Measurements from ENCODE around the gene OR5K2.

The OR5K2 gene

DNA sequence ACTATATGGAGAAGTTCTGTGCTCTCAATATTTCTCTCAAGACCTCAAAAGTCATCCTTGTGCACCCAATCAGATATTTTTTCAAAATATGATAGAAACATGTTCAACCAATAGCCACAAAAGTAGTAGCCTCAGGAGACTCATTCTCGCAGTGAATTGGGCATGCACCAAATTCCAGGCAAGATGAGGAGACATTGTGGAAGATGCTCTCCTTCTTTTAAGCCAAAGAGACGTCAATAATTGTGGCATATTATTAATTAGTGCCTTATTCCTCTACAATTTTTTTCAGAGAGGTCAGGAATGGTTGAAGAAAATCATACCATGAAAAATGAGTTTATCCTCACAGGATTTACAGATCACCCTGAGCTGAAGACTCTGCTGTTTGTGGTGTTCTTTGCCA, at the start of gene OR5K2:
Gene OR5K2 (plus strand): TSS at position 301 of the 400 bp plus-strand sequence. CDS start 0 bp downstream, at position 301.
- no peak for TF ChIP-seq CTCF (IDR thresholded peaks at IDR 0.05)

DNA sequence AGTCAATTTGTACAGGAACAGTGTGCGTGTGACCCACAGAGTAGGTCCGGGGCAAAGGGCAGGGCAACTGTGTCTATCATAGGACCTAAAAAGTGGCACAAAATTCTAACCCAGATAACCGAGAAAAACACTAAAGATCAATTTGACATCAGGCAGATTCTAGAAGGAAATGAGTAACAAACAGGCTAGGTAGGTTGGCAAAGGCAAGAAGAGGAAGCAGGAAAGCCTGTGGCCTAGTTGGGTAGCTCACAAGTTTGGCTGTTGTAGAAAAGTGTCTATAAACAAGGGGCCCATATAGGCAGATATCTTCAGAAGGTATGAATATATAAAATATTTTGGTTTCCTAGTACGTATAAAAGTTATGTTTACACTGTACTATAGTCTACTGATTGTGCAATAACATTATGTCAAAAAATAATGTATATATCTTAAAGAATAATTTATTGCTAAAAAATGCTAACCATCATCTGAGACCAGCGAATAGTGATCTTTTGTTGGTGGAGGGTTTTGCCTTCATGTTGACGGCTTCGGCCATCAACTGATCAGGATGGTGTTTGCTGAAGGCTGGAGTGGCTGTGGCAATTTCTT, 47.8 kb upstream of the OR5K2 start:
- TF ChIP-seq CTCF (IDR thresholded peaks at IDR 0.05), result no peak

GRCh38 chr3:98450372-98450771, 47.1 kb upstream of the OR5K2 start:
- TF ChIP-seq CTCF (IDR thresholded peaks at IDR 0.05), result no peak

GRCh38 chr3:98453827-98454226, 43.7 kb upstream of the OR5K2 start:
- no peak for TF ChIP-seq CTCF (IDR thresholded peaks at IDR 0.05)

- TF ChIP-seq CTCF (IDR thresholded peaks at IDR 0.05), result no peak
Observed at GRCh38 chr3:98454929-98455328, 42.6 kb upstream of the OR5K2 start.

GRCh38 chr3:98457543-98457942, 39.9 kb upstream of the OR5K2 start:
- no peak for TF ChIP-seq CTCF (IDR thresholded peaks at IDR 0.05)

- no peak for TF ChIP-seq CTCF (IDR thresholded peaks at IDR 0.05)
Observed at GRCh38 chr3:98460220-98460619, 37.3 kb upstream of the OR5K2 start.

DNA sequence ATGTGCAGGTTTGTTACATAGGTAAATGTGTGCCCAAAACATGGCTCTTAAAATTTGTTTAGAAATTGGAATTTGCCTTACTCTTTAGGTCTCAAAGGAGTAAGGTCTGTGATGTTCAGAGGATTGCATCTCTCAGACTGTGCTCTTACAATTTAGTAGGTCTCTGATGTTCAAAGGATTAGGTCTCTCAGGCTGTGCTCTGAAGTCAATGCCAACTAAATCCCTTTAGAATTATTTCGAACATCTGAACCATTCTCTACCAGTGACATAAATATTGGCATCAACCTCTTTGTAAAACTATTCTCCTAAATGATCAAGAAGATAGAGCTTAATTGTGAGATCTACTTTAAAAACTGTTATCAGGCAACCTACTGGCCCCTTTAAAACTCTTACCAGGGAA, 34.6 kb upstream of the OR5K2 start, which contains the start of gene OR5K1:
Gene OR5K1 (plus strand): TSS at position 301 of the 400 bp plus-strand sequence. CDS start 6,376 bp downstream, outside the sequence.
- TF ChIP-seq CTCF (IDR thresholded peaks at IDR 0.05), result no peak
